Uterus (tissue), 4 donors: Measurements from ENCODE around the gene MARCHF9. TPM values are rescaled to one million over a fixed set of nuclear protein-coding genes. Genes with fewer than 3 reads are reported as not detected.

Experiments used
- DNase-seq, 2 donors: peaks; one replicate each; pipeline ENCODE4 v3.0.0-alpha.2; 2019 to 2020
- H3K27ac ChIP-seq, 2 donors: fragments of 200-600 bp; sonication (generic); 1 replicate in 1 of 2; 2 replicates in 1 of 2; pipeline ENCODE4 v1.5.1; 2016 to 2018
- H3K27me3 ChIP-seq, 2 donors: fragments of 200-600 bp; sonication (generic); one replicate each; pipeline ENCODE4 v1.5.1; 2018 to 2019; ENCODE audit warnings: control low read depth in 1 of 2
- H3K36me3 ChIP-seq, 2 donors: fragments of 200-600 bp; sonication (generic); one replicate each; pipeline ENCODE4 v1.5.1; 2019; ENCODE audit warnings: control low read depth in 1 of 2
- H3K4me1 ChIP-seq, 2 donors: fragments of 200-600 bp; sonication (generic); one replicate each; pipeline ENCODE4 v1.5.1; 2018 to 2019; ENCODE audit warnings: control low read depth in 1 of 2
- H3K4me3 ChIP-seq, 2 donors: fragments of 200-600 bp; sonication (generic); 1 replicate in 1 of 2; 2 replicates in 1 of 2; pipeline ENCODE4 v1.5.1; 2018 to 2019; ENCODE audit warnings: mild to moderate bottlenecking in 1 of 2
- H3K9me3 ChIP-seq, 2 donors: fragments of 200-600 bp; sonication (generic); one replicate each; pipeline ENCODE4 v1.5.1; 2019; ENCODE audit warnings: control low read depth in 1 of 2
- POLR2A ChIP-seq, 2 donors: fragments of 450-650 bp; IDR thresholded peaks; one replicate each; pipeline ENCODE4 v1.6.1; 2016; ENCODE audit warnings: antibody characterized with exemption in 2 of 2, mild to moderate bottlenecking in 1 of 2, moderate library complexity in 1 of 2
- intact Hi-C: fragments of 100-400 bp; cut with DNase I; formaldehyde crosslinking; loops from one replicate; pipeline ENCODE4 v1.15.1; 2023; ENCODE audit warnings: low total_unique reads
- total RNA-seq, 4 donors: library from RNA; depleted of rRNA in 3 of 4; stranded (reverse); fragments of >200 nt in 3 of 4; gene quantifications; one replicate each; pipeline versions ENCODE4 v1.1.0 to v1.2.4, GENCODE V29; 2014 to 2023
- TF ChIP-seq, protein P1 (sequence below), 4 experiments: fragments of 200-600 bp in 2 of 4; fragments of 450-650 bp in 2 of 4; sonication (generic) in 2 of 4; IDR thresholded peaks; one replicate each; pipeline ENCODE4 v1.5.1; 2016 to 2019; ENCODE audit warnings: antibody characterized with exemption in 4 of 4, mild to moderate bottlenecking in 2 of 4, moderate library complexity in 1 of 4
- donor health status: DM: yes; HTN: yes; CAD: no.

MARCHF9 gene
- total RNA-seq, 4 donors from 2014 or later, result 5.1 to 7.6 (median 6.8) TPM; not detected in 1

DNA sequence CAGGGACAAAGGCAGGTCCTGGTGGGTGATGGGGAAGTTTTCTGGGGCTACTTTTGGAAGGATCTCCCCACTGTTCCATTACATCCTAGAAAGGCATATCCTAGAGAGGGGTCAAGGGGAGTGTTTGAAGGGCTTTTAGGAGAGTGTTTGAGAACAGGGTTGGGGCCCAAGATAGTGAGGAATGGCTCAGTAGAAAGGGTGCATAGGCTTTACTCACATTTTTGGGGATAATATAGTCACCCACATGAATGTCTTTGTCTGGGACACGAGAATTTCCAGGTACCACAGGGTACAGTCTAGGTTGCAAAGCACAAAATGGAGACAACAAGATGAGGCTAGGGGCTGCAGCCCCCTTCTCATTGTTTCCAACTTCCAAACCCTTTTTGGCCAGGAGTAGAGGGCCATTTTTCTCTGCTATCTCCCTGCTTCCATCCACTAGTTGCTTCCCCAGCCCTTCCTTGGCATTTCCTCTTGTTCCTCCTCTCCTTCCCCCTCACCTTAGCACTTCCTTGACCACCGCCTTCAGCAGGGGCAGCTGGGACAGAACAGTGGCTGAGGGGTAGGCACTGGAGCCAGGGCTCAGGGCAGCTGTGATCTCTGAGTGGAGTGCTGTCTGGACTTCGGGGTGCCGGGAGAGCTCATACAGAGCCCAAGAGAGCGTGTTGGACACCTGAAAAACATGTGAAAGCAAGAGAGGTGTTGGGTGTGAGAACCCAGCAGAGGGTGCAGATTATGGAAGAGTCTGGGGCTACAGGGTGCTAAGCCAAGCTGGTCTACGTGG, 9.2 kb downstream of the MARCHF9 start:
- no peaks in the 10 kb centered on the region for H3K9me3 ChIP-seq
- H3K36me3 ChIP-seq, result no peaks in the 10 kb centered on the region
- H3K4me1 ChIP-seq, result peaks cover 0 to 13% of the 10 kb centered on the region in 2 donors
- intact Hi-C loops, result no loop called here
- H3K27me3 ChIP-seq, result peaks cover 24 to 26% of the 10 kb centered on the region in 2 donors
- TF ChIP-seq POLR2A (IDR thresholded peaks at IDR 0.05), result no peak
- TF ChIP-seq, protein P1, sequence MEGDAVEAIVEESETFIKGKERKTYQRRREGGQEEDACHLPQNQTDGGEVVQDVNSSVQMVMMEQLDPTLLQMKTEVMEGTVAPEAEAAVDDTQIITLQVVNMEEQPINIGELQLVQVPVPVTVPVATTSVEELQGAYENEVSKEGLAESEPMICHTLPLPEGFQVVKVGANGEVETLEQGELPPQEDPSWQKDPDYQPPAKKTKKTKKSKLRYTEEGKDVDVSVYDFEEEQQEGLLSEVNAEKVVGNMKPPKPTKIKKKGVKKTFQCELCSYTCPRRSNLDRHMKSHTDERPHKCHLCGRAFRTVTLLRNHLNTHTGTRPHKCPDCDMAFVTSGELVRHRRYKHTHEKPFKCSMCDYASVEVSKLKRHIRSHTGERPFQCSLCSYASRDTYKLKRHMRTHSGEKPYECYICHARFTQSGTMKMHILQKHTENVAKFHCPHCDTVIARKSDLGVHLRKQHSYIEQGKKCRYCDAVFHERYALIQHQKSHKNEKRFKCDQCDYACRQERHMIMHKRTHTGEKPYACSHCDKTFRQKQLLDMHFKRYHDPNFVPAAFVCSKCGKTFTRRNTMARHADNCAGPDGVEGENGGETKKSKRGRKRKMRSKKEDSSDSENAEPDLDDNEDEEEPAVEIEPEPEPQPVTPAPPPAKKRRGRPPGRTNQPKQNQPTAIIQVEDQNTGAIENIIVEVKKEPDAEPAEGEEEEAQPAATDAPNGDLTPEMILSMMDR (IDR thresholded peaks at IDR 0.05), result no peak
- no peak overlapping the region for H3K4me3 ChIP-seq
- no peak overlapping the region for H3K27ac ChIP-seq
- DNase-seq, result no peak

DNA sequence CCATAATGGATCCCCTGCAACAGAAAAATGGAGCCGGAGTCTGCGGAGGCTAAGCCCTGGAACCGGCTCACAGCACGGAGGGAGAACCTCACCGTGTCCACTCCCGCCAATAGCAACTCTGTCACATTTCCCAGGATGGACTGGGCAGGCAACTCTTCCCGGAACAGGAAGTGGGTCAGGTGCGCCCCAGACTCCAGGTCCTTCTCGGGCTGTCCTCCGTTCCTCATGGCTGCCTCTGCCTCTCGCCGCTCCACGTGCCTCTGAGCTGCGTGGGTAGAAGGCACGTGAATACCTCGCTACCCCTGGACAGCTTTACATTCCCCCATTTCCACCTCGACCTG, 9.7 kb downstream of the MARCHF9 start:
- peaks cover 0 to 13% of the 10 kb centered on the region in 2 donors for H3K4me1 ChIP-seq
- TF ChIP-seq POLR2A (IDR thresholded peaks at IDR 0.05), result no peak
- TF ChIP-seq, protein P1 (IDR thresholded peaks at IDR 0.05), result no peak
- no peak for DNase-seq
- intact Hi-C loops, result no loop called here
- no peak overlapping the region for H3K4me3 ChIP-seq
- H3K36me3 ChIP-seq, result no peaks in the 10 kb centered on the region
- H3K9me3 ChIP-seq, result no peaks in the 10 kb centered on the region
- H3K27me3 ChIP-seq, result peaks cover 24 to 26% of the 10 kb centered on the region in 2 donors
- H3K27ac ChIP-seq, result no peak overlapping the region

DNA sequence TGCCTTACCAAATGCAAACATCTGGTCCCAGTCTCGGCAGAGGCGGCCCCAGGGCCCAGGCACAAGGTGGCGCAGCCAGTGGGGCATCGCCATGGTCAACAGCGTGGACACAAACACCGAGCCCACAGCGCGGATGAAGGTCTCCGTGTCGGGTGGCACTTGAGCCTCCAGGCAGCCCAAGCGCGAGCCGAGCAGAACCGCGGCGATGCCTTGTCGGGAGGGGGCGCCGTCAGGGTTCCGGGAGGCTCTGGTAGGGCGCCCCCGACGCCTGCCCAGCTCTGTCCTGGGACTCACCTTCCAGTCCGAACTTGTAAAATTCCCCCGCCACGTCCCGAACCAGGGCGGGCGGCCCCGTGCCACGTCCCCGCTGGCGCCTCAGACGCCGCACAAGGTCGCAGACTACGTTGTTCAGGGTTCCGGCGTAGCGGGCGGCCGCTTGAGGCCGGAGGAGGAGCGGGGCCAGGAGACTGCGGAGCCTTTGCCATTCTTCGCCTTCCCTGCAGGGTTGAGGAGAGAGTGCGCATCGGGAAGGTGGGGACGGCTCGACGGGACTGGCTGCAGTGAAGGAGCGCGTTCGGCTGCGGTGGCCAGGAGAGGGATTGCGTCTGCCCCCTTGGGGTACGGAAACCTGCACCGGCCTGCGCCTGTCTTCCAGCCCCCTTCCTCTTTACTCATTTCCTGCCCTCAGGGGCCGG, 10.2 kb downstream of the MARCHF9 start:
- peaks cover 24 to 26% of the 10 kb centered on the region in 2 donors for H3K27me3 ChIP-seq

DNA sequence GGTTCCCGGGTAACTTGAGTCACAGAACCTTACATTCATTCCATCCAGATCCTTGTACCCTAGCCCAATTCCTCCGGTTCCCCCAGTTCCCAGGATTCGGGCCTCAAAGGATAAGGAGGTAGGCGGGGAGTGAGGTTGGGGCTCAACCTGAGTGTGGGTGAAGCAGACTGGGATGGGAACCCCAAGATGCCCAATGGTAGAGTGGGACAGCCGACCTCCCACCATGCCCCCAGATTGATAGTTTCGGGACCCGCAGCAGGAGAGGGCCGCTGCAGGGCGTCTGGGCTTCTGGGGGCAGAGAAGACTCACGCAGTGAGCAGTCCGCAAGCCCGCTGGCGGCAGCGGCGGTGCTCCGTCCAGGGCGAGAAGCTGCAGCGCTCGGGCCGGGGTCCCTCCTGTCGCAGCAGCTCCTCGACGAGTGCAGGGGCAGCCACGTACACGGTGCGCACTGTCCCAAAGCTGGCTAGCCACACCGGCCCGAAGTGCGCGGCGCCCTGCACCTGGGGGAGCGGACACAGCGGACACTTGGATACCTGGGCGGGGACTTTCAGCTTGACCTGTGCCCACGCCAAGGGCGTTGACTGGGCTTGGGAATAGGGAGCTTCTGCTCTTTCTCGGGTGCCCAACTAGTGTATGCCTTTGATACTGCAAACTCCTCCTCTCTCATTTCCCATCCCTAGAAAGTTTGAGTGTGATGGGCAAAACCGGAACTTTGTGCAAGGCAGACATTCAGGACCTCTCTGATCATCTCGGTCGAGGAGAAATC, 11.0 kb downstream of the MARCHF9 start:
- TF ChIP-seq, protein P1 (IDR thresholded peaks at IDR 0.05), result no peak
- TF ChIP-seq POLR2A (IDR thresholded peaks at IDR 0.05), result no peak
- DNase-seq, result no peak

More for the DNA sequence above, 10.2 kb downstream of the MARCHF9 start:
- H3K9me3 ChIP-seq, result no peaks in the 10 kb centered on the region
- intact Hi-C loops, result no loop called here
- peaks cover 0 to 13% of the 10 kb centered on the region in 2 donors for H3K4me1 ChIP-seq
- no peak for TF ChIP-seq POLR2A (IDR thresholded peaks at IDR 0.05)
- TF ChIP-seq, protein P1 (IDR thresholded peaks at IDR 0.05), result peak in 1 of 4 experiments; percentile 12
- no peak overlapping the region for H3K27ac ChIP-seq
- no peak overlapping the region for H3K4me3 ChIP-seq
- H3K36me3 ChIP-seq, result no peaks in the 10 kb centered on the region
- DNase-seq, result no peak

More for the DNA sequence above, 11.0 kb downstream of the MARCHF9 start:
- H3K27ac ChIP-seq, result no peak overlapping the region
- no peaks in the 10 kb centered on the region for H3K36me3 ChIP-seq
- H3K4me3 ChIP-seq, result peak overlapping the region in 1 of 2 donors; percentile 5
- intact Hi-C loops, result no loop called here
- H3K27me3 ChIP-seq, result peaks cover 24 to 26% of the 10 kb centered on the region in 2 donors
- H3K9me3 ChIP-seq, result no peaks in the 10 kb centered on the region
- H3K4me1 ChIP-seq, result peaks cover 0 to 13% of the 10 kb centered on the region in 2 donors
